GM23338 (cell line): ENCODE data around the gene OVAAL.

Experiments used
- CREB1 ChIP-seq: fragments of 250-450 bp; sonication (Bioruptor Pico); IDR thresholded peaks from 2 replicates; pipeline ENCODE4 v1.5.0; 2020; ENCODE audit warnings: low read depth, mild to moderate bottlenecking, moderate library complexity
- EZH2 ChIP-seq: fragments of 200-600 bp; sonication (generic); IDR thresholded peaks from one replicate; pipeline ENCODE4 v1.8.0; 2017; ENCODE audit warnings: antibody characterized with exemption, mild to moderate bottlenecking, low read depth; ENCODE audit not compliant: unreplicated experiment
- EZH2phosphoT487 ChIP-seq: fragments of 200-600 bp; sonication (generic); IDR thresholded peaks from one replicate; pipeline ENCODE4 v1.8.1; 2018; ENCODE audit warnings: antibody characterized with exemption; ENCODE audit not compliant: unreplicated experiment
- JUNB ChIP-seq: IDR thresholded peaks from one replicate; pipeline ENCODE4 v1.6.1; 2016; ENCODE audit warnings: antibody characterized with exemption; ENCODE audit not compliant: unreplicated experiment
- NANOG ChIP-seq: IDR thresholded peaks from 2 replicates; pipeline ENCODE4 v1.6.1; 2016; ENCODE audit warnings: antibody characterized with exemption, borderline replicate concordance
- POLR2AphosphoS5 ChIP-seq: IDR thresholded peaks from 2 replicates; pipeline ENCODE4 v1.6.1; 2016; ENCODE audit warnings: antibody characterized with exemption, low read depth
- STAT1 ChIP-seq: IDR thresholded peaks from one replicate; pipeline ENCODE4 v1.6.1; 2016; ENCODE audit warnings: antibody characterized with exemption; ENCODE audit not compliant: unreplicated experiment
- ZNF331 ChIP-seq: fragments of 250-450 bp; sonication (Bioruptor Pico); IDR thresholded peaks from 2 replicates; pipeline ENCODE4 v1.5.0; 2020; ENCODE audit warnings: low read depth, mild to moderate bottlenecking, moderate library complexity
- TF ChIP-seq, protein P1 (sequence below), 2 experiments: fragments of 200-600 bp in 1 of 2; sonication (generic) in 1 of 2; conservative IDR thresholded peaks; 2 replicates each; pipeline versions ENCODE4 v1.5.1 to v1.6.1; 2016 to 2017; ENCODE audit warnings: antibody characterized with exemption in 2 of 2, low read depth in 2 of 2, mild to moderate bottlenecking in 2 of 2, moderate library complexity in 1 of 2
- TF ChIP-seq, protein P2 (sequence below): IDR thresholded peaks from one replicate; pipeline ENCODE4 v1.6.1; 2018; ENCODE audit warnings: antibody characterized with exemption; ENCODE audit not compliant: unreplicated experiment
- TF ChIP-seq, protein P3 (sequence below): IDR thresholded peaks from 2 replicates; pipeline ENCODE4 v1.6.1; 2016; ENCODE audit warnings: antibody characterized with exemption

DNA sequence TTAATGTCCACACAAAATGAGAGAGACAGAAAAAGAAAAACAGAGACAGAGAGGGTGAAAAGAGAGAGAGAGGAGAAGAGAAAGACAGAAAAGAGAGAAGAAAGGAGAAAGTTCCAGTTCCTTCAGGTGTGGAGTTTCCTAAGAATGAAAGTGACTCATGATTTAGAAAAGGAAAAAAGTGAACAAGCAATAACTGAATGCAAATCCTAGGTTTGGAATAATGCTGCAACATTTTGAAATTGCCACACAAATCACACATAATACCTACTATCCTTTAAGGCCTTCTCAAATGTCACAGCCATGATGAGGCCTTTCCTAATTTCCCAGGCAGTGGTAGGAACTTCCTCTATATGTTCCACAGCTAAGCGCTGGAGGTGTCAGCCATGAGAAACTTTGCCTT lies 41.6 kb downstream of the OVAAL start:
- TF ChIP-seq CREB1 (CRISPR knock-in tag) (no peak), ZNF331 (CRISPR knock-in tag) (no peak), EZH2phosphoT487 (no peak), EZH2 (no peak), POLR2AphosphoS5 (no peak), JUNB (no peak), NANOG (no peak), STAT1 (no peak)
- TF ChIP-seq, protein P1, sequence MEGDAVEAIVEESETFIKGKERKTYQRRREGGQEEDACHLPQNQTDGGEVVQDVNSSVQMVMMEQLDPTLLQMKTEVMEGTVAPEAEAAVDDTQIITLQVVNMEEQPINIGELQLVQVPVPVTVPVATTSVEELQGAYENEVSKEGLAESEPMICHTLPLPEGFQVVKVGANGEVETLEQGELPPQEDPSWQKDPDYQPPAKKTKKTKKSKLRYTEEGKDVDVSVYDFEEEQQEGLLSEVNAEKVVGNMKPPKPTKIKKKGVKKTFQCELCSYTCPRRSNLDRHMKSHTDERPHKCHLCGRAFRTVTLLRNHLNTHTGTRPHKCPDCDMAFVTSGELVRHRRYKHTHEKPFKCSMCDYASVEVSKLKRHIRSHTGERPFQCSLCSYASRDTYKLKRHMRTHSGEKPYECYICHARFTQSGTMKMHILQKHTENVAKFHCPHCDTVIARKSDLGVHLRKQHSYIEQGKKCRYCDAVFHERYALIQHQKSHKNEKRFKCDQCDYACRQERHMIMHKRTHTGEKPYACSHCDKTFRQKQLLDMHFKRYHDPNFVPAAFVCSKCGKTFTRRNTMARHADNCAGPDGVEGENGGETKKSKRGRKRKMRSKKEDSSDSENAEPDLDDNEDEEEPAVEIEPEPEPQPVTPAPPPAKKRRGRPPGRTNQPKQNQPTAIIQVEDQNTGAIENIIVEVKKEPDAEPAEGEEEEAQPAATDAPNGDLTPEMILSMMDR (conservative IDR thresholded peaks at IDR 0.05; ENCODE audit: low read depth in 2 of 2), result no peak
- TF ChIP-seq, protein P2, sequence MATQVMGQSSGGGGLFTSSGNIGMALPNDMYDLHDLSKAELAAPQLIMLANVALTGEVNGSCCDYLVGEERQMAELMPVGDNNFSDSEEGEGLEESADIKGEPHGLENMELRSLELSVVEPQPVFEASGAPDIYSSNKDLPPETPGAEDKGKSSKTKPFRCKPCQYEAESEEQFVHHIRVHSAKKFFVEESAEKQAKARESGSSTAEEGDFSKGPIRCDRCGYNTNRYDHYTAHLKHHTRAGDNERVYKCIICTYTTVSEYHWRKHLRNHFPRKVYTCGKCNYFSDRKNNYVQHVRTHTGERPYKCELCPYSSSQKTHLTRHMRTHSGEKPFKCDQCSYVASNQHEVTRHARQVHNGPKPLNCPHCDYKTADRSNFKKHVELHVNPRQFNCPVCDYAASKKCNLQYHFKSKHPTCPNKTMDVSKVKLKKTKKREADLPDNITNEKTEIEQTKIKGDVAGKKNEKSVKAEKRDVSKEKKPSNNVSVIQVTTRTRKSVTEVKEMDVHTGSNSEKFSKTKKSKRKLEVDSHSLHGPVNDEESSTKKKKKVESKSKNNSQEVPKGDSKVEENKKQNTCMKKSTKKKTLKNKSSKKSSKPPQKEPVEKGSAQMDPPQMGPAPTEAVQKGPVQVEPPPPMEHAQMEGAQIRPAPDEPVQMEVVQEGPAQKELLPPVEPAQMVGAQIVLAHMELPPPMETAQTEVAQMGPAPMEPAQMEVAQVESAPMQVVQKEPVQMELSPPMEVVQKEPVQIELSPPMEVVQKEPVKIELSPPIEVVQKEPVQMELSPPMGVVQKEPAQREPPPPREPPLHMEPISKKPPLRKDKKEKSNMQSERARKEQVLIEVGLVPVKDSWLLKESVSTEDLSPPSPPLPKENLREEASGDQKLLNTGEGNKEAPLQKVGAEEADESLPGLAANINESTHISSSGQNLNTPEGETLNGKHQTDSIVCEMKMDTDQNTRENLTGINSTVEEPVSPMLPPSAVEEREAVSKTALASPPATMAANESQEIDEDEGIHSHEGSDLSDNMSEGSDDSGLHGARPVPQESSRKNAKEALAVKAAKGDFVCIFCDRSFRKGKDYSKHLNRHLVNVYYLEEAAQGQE, result no peak
- TF ChIP-seq, protein P3, sequence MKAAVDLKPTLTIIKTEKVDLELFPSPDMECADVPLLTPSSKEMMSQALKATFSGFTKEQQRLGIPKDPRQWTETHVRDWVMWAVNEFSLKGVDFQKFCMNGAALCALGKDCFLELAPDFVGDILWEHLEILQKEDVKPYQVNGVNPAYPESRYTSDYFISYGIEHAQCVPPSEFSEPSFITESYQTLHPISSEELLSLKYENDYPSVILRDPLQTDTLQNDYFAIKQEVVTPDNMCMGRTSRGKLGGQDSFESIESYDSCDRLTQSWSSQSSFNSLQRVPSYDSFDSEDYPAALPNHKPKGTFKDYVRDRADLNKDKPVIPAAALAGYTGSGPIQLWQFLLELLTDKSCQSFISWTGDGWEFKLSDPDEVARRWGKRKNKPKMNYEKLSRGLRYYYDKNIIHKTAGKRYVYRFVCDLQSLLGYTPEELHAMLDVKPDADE, result no peak
